T-helper 2 cell treated with Interferon-gamma antibody and Interleukin-4, amounts not matched to agents 100 ng/mL and 5 ng/mL, for 36 hours (primary cell): Measurements from ENCODE around the gene BTD. TPM values are rescaled to one million over a fixed set of nuclear protein-coding genes. Genes with fewer than 3 reads are reported as not detected.

ENCODE experiments used
- intact Hi-C: fragments of 100-400 bp; cut with micrococcal nuclease; formaldehyde crosslinking; loops from one replicate; pipeline ENCODE4 v1.15.1; 2023
- total RNA-seq: library from RNA; stranded (reverse); gene quantifications from 2 replicates; pipeline ENCODE4 v1.2.3, GENCODE V29; 2022

The BTD gene
- 5.4 and 6.4 TPM in 2 replicates for total RNA-seq

- intact Hi-C loops: loop anchor here (1.0 to 10.0 kb wide), 11 partner anchors 23 to 1423 kb away; partner anchors contain the start of genes ANKRD28, CAPN7, EAF1 and LSM3
Measured at GRCh38 chr3:15601399-15602145, at the start of gene BTD, which contains the start of gene HACL1. Gene BTD (plus strand): TSS chr3:15601745. CDS start chr3:15635440, 33,695 bp downstream. Gene HACL1 (minus strand): TSS chr3:15601569. CDS start chr3:15601463, 106 bp downstream.

- intact Hi-C loops: no loop called here
Measured at GRCh38 chr3:15551902-15552301, 49.6 kb upstream of the BTD start.

GRCh38 chr3:15553749-15554148, 47.8 kb upstream of the BTD start:
- intact Hi-C loops: no loop called here

GRCh38 chr3:15556512-15556911, 45.0 kb upstream of the BTD start:
- intact Hi-C loops: loop anchor here (1.0 kb wide), 1 partner anchor 349 kb away; no protein-coding TSS in a partner anchor

GRCh38 chr3:15557511-15557946, 44.0 kb upstream of the BTD start:
- intact Hi-C loops: loop anchor here (1.0 kb wide), 6 partner anchors 22 to 355 kb away; partner anchors contain the start of genes EAF1 and METTL6

GRCh38 chr3:15558581-15558980, 43.0 kb upstream of the BTD start:
- intact Hi-C loops: no loop called here

GRCh38 chr3:15562560-15562959, 39.0 kb upstream of the BTD start:
- intact Hi-C loops: no loop called here

GRCh38 chr3:15563190-15563589, 38.4 kb upstream of the BTD start:
- intact Hi-C loops: no loop called here

- intact Hi-C loops: no loop called here
Measured at GRCh38 chr3:15572138-15572537, 29.4 kb upstream of the BTD start.

GRCh38 chr3:15575446-15575845, 26.1 kb upstream of the BTD start:
- intact Hi-C loops: no loop called here

- intact Hi-C loops: no loop called here
Measured at GRCh38 chr3:15576475-15576874, 25.1 kb upstream of the BTD start.

- intact Hi-C loops: no loop called here
Measured at GRCh38 chr3:15578289-15578867, 23.2 kb upstream of the BTD start.

- intact Hi-C loops: no loop called here
Measured at GRCh38 chr3:15579051-15579450, 22.5 kb upstream of the BTD start.

- intact Hi-C loops: no loop called here
Measured at GRCh38 chr3:15581471-15582394, 19.8 kb upstream of the BTD start.

- intact Hi-C loops: no loop called here
Measured at GRCh38 chr3:15585111-15585845, 16.3 kb upstream of the BTD start.

GRCh38 chr3:15591242-15591641, 10.3 kb upstream of the BTD start:
- intact Hi-C loops: no loop called here

- intact Hi-C loops: no loop called here
Measured at GRCh38 chr3:15591928-15592327, 9.6 kb upstream of the BTD start.

GRCh38 chr3:15592968-15593367, 8.6 kb upstream of the BTD start:
- intact Hi-C loops: no loop called here

- intact Hi-C loops: no loop called here
Measured at GRCh38 chr3:15595955-15596354, 5.6 kb upstream of the BTD start.

GRCh38 chr3:15601046-15601398, 523 bp upstream of the BTD start:
- intact Hi-C loops: loop anchor here (1.0 to 10.0 kb wide), 11 partner anchors 23 to 1422 kb away; partner anchors contain the start of genes ANKRD28, CAPN7, EAF1 and LSM3

- intact Hi-C loops: loop anchor here (5.0 to 10.0 kb wide), 2 partner anchors 270 to 657 kb away; partner anchors contain the start of genes NR2C2 and SH3BP5
Measured at GRCh38 chr3:15602146-15602536, 596 bp downstream of the BTD start.
